ENCODE data around the gene ATP8B2.

DNA sequence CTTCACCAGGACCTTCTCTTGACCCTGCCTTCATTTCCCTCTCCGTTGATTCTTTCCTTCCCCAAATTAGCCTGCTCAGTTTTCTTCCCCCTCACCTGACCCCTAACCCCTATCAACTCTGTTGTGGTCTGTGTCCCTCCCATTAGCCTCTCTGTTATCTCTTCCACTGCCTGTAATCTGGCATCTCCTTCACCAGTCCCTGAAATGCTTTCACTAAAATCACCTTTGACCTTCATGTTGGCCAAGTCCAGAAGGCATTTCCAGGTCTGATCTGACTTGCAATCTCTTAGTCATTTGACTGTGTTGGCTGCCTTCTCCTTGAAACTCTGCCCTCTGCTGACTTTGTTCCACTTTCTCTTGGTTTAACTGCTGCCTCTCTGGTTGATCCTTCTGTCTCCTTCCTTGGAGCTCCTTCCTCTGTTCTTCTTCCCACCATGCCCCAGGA lies 28.2 kb downstream of the ATP8B2 start:
- TF ChIP-seq CTCF (IDR thresholded peaks at IDR 0.05; ENCODE audit: borderline replicate concordance, extremely low read depth, low read length, poor library complexity, severe bottlenecking): peak; percentile 35
- no peak for TF ChIP-seq EZH2 (IDR thresholded peaks at IDR 0.05; ENCODE audit: borderline replicate concordance, low read depth, low read length, severe bottlenecking)

All from DND-41 (cell line).